NOMO-1 (cell line): ENCODE results near the gene LRFN4.

Experiments used
- DNase-seq, 2 experiments: peaks; one replicate each; lab custom pipeline; 2025; ENCODE audit not compliant: unreplicated experiment in 2 of 2; lab: John Stamatoyannopoulos, UW

LRFN4 gene

GRCh38 chr11:66886671-66887221 is 29.9 kb downstream of the LRFN4 start:
- no peak for DNase-seq

- no peak for DNase-seq
Observed at GRCh38 chr11:66887526-66887925, 30.7 kb downstream of the LRFN4 start.

- no peak for DNase-seq
Observed at GRCh38 chr11:66888282-66888681, 31.4 kb downstream of the LRFN4 start.

- no peak for DNase-seq
Observed at GRCh38 chr11:66889960-66890359, 33.1 kb downstream of the LRFN4 start.

GRCh38 chr11:66891851-66892660 is 35.2 kb downstream of the LRFN4 start:
- DNase-seq, result peak; percentile 67 to 69

GRCh38 chr11:66892911-66893310 is 36.0 kb downstream of the LRFN4 start:
- no peak for DNase-seq

- no peak for DNase-seq
Observed at GRCh38 chr11:66894141-66894540, 37.3 kb downstream of the LRFN4 start.

GRCh38 chr11:66901964-66902390 is 45.1 kb downstream of the LRFN4 start:
- DNase-seq, result no peak

- no peak for DNase-seq
Observed at GRCh38 chr11:66902486-66903177, 45.8 kb downstream of the LRFN4 start.

- no peak for DNase-seq
Observed at GRCh38 chr11:66904055-66904454, 47.2 kb downstream of the LRFN4 start.

GRCh38 chr11:66904561-66904960 is 47.7 kb downstream of the LRFN4 start:
- DNase-seq, result no peak

- no peak for DNase-seq
Observed at GRCh38 chr11:66904981-66905521, 48.2 kb downstream of the LRFN4 start.

GRCh38 chr11:66905631-66906030 is 48.8 kb downstream of the LRFN4 start:
- DNase-seq, result no peak

GRCh38 chr11:66906061-66906733 is 49.3 kb downstream of the LRFN4 start:
- DNase-seq, result no peak

GRCh38 chr11:66907751-66908630 is 51.1 kb downstream of the LRFN4 start:
- no peak for DNase-seq

GRCh38 chr11:66909181-66909580 is 52.3 kb downstream of the LRFN4 start:
- no peak for DNase-seq

GRCh38 chr11:66910016-66910415 is 53.2 kb downstream of the LRFN4 start:
- no peak for DNase-seq
